GM12892 (cell line): ENCODE results near the gene KLRB1.

Experiments used
- POLR2A ChIP-seq: IDR thresholded peaks from 2 replicates; pipeline ENCODE4 v1.6.1; 2011; ENCODE audit warnings: low read depth, low read length, control low read depth
- POLR2AphosphoS5 ChIP-seq: IDR thresholded peaks from 2 replicates; pipeline ENCODE4 v1.6.1; 2011; ENCODE audit warnings: low read depth, low read length, control low read depth
- TAF1 ChIP-seq: IDR thresholded peaks from 2 replicates; pipeline ENCODE4 v1.6.1; 2011; ENCODE audit warnings: low read depth, mild to moderate bottlenecking, control low read depth, low read length, borderline replicate concordance

- TF ChIP-seq POLR2A (no peak), TAF1 (no peak), POLR2AphosphoS5 (no peak)
Measured at GRCh38 chr12:9626291-9626690, 18.6 kb upstream of the KLRB1 start.
